H1 (cell line): ENCODE measurements around the gene NDUFV1. TPM values are rescaled to one million over a fixed set of nuclear protein-coding genes. Genes with fewer than 3 reads are reported as not detected.

Source experiments
- CTCF ChIA-PET: fragments of 300-600 bp; sonication (Branson Sonifier 250); formaldehyde crosslinking; loops from one replicate; lab custom pipeline; 2021; ENCODE audit not compliant: partially characterized antibody; lab: Charles Lee
- POLR2A ChIA-PET: fragments of 300-600 bp; sonication (Branson Sonifier 250); formaldehyde crosslinking; loops from one replicate; lab custom pipeline; 2021; ENCODE audit warnings: inconsistent platforms; ENCODE audit not compliant: partially characterized antibody; lab: Charles Lee
- DNase-seq, 2 experiments: peaks; one replicate each; pipeline versions ENCODE4 v3.0.0 to v3.0.0-alpha.2; 2010 to 2022; ENCODE audit warnings: low spot score in 2 of 2, low read depth in 1 of 2, mixed read lengths in 1 of 2
- FAIRE-seq: peaks from 2 replicates; lab custom pipeline; 2011; peaks lifted over from hg19 to GRCh38; lab: Jason Lieb, UNC
- H2AFZ ChIP-seq: 2 replicates; pipeline ENCODE4 v1.8.1; 2012; ENCODE audit warnings: low read length, inconsistent platforms
- H2AK5ac ChIP-seq: 2 replicates; pipeline ENCODE4 v1.6.1; 2013; ENCODE audit warnings: low read depth, low read length
- H2BK120ac ChIP-seq: replicated peaks from 2 replicates; pipeline ENCODE3; 2013; ENCODE audit warnings: low read depth, low read length, inconsistent platforms
- H2BK12ac ChIP-seq: 2 replicates; pipeline ENCODE4 v1.6.1; 2013; ENCODE audit warnings: low read depth, low read length
- H2BK15ac ChIP-seq: 2 replicates; pipeline ENCODE4 v1.6.1; 2013; ENCODE audit warnings: low read length
- H2BK20ac ChIP-seq: 2 replicates; pipeline ENCODE4 v1.6.1; 2013; ENCODE audit warnings: low read length
- H2BK5ac ChIP-seq: 2 replicates; pipeline ENCODE4 v1.6.1; 2013; ENCODE audit warnings: low read depth, low read length
- H3K14ac ChIP-seq: 2 replicates; pipeline ENCODE4 v1.6.1; 2013; ENCODE audit warnings: inconsistent platforms; ENCODE audit not compliant: insufficient read length
- H3K18ac ChIP-seq: 2 replicates; pipeline ENCODE4 v1.6.1; 2013; ENCODE audit warnings: low read length; ENCODE audit errors: extremely low read depth
- H3K23ac ChIP-seq: 2 replicates; pipeline ENCODE4 v1.6.1; 2013; ENCODE audit warnings: inconsistent platforms; ENCODE audit not compliant: insufficient read length
- H3K23me2 ChIP-seq: 2 replicates; pipeline ENCODE4 v1.6.1; 2013; ENCODE audit warnings: low read depth, low read length
- H3K27ac ChIP-seq: 2 replicates; pipeline ENCODE4 v1.6.1; 2011; ENCODE audit warnings: low read depth, low read length, inconsistent platforms
- H3K27me3 ChIP-seq, 4 experiments: replicated peaks in 1 of 4; 1 replicate in 1 of 4; 2 replicates in 3 of 4; pipeline versions ENCODE4 v1.6.1 to v1.8.1; 2011 to 2013; ENCODE audit warnings: low read length in 3 of 4, mild to moderate bottlenecking in 3 of 4, inconsistent platforms in 2 of 4, mixed read lengths in 2 of 4, moderate library complexity in 1 of 4; ENCODE audit not compliant: control insufficient read depth in 3 of 4, insufficient read depth in 3 of 4; ENCODE audit errors: extremely low read depth in 1 of 4
- H3K36me3 ChIP-seq, 4 experiments: 2 replicates each; pipeline versions ENCODE4 v1.6.1 to v1.8.1; 2011 to 2013; ENCODE audit warnings: mild to moderate bottlenecking in 4 of 4, low read length in 3 of 4, moderate library complexity in 2 of 4, control low read depth in 1 of 4, inconsistent platforms in 1 of 4; ENCODE audit not compliant: insufficient read depth in 4 of 4, control insufficient read depth in 2 of 4
- H3K4ac ChIP-seq: replicated peaks from 2 replicates; pipeline ENCODE3; 2013; ENCODE audit warnings: low read length, low read depth, mixed read lengths, inconsistent platforms; ENCODE audit not compliant: insufficient read length
- H3K4me1 ChIP-seq, 4 experiments: replicated peaks in 1 of 4; 1 replicate in 1 of 4; 2 replicates in 3 of 4; pipeline versions ENCODE4 v1.6.1 to v1.8.1; 2011 to 2013; ENCODE audit warnings: low read length in 3 of 4, inconsistent platforms in 2 of 4, mixed read lengths in 1 of 4; ENCODE audit not compliant: insufficient read depth in 4 of 4, control insufficient read depth in 3 of 4
- H3K4me2 ChIP-seq, 2 experiments: 2 replicates each; pipeline versions ENCODE4 v1.6.1 to v1.8.1; 2011 to 2013; ENCODE audit warnings: low read depth in 2 of 2, low read length in 2 of 2, control low read depth in 1 of 2, inconsistent platforms in 1 of 2, mild to moderate bottlenecking in 1 of 2; ENCODE audit not compliant: insufficient read depth in 1 of 2
- H3K4me3 ChIP-seq, 4 experiments: fragments of 200-600, 300-600 bp in 1 of 4; sonication (generic), shearing (Covaris generic), sonication (Bioruptor Twin) in 1 of 4; 2 replicates each; pipeline versions ENCODE4 v1.5.1 to v1.8.1; 2011 to 2016; ENCODE audit warnings: low read length in 4 of 4, low read depth in 3 of 4, control low read depth in 2 of 4, inconsistent platforms in 2 of 4, mild to moderate bottlenecking in 2 of 4, mixed read lengths in 1 of 4, moderate library complexity in 1 of 4; ENCODE audit not compliant: insufficient read depth in 2 of 4; ENCODE audit errors: extremely low read depth in 1 of 4
- H3K56ac ChIP-seq: replicated peaks from 2 replicates; pipeline ENCODE3; 2013; ENCODE audit warnings: low read depth, mild to moderate bottlenecking, mixed read lengths, low read length, inconsistent platforms; ENCODE audit not compliant: insufficient read length
- H3K79me1 ChIP-seq: 2 replicates; pipeline ENCODE4 v1.6.1; 2013; ENCODE audit warnings: low read depth, low read length, control low read depth
- H3K79me2 ChIP-seq, 2 experiments: 2 replicates each; pipeline versions ENCODE4 v1.6.1 to v1.8.1; 2012 to 2013; ENCODE audit warnings: low read length in 2 of 2, mild to moderate bottlenecking in 2 of 2, inconsistent platforms in 1 of 2; ENCODE audit not compliant: insufficient read depth in 2 of 2, control insufficient read depth in 1 of 2
- H3K9ac ChIP-seq, 4 experiments: replicated peaks in 1 of 4; 1 replicate in 1 of 4; 2 replicates in 3 of 4; pipeline versions ENCODE4 v1.6.1 to v1.8.1; 2011 to 2013; ENCODE audit warnings: low read depth in 3 of 4, low read length in 3 of 4, control low read depth in 2 of 4, mild to moderate bottlenecking in 2 of 4, moderate library complexity in 2 of 4, inconsistent platforms in 1 of 4; ENCODE audit errors: extremely low read depth in 1 of 4
- H3K9me3 ChIP-seq, 2 experiments: 2 replicates each; pipeline versions ENCODE4 v1.6.1 to v1.8.1; 2012 to 2013; ENCODE audit warnings: mild to moderate bottlenecking in 2 of 2, moderate library complexity in 2 of 2, control low read depth in 1 of 2, inconsistent platforms in 1 of 2, low read depth in 1 of 2, low read length in 1 of 2, mixed read lengths in 1 of 2; ENCODE audit not compliant: insufficient read depth in 2 of 2
- H4K20me1 ChIP-seq, 2 experiments: replicated peaks in 1 of 2; 2 replicates each; pipeline versions ENCODE3 to v1.8.1; 2011 to 2013; ENCODE audit warnings: inconsistent platforms in 2 of 2, low read length in 2 of 2, mild to moderate bottlenecking in 1 of 2; ENCODE audit not compliant: insufficient read depth in 2 of 2, control insufficient read depth in 1 of 2
- H4K5ac ChIP-seq: 2 replicates; pipeline ENCODE4 v1.6.1; 2013; ENCODE audit warnings: low read length, low read depth, mixed read lengths, inconsistent platforms; ENCODE audit not compliant: insufficient read length
- H4K8ac ChIP-seq: 2 replicates; pipeline ENCODE4 v1.8.0; 2013; ENCODE audit warnings: mild to moderate bottlenecking, moderate library complexity, low read length, inconsistent platforms; ENCODE audit not compliant: insufficient read depth; ENCODE audit errors: extremely low read depth
- H4K91ac ChIP-seq: replicated peaks from 2 replicates; pipeline ENCODE3; 2013; ENCODE audit warnings: low read length, mixed read lengths, inconsistent platforms; ENCODE audit not compliant: insufficient read length
- BACH1 ChIP-seq: IDR thresholded peaks from 2 replicates; pipeline ENCODE4 v1.6.1; 2012; ENCODE audit warnings: low read length, improper control_type of control experiment
- MAFK ChIP-seq: IDR thresholded peaks from 2 replicates; pipeline ENCODE4 v1.6.1; 2012; ENCODE audit warnings: low read depth, mild to moderate bottlenecking, improper control_type of control experiment, low read length
- WGBS, 2 experiments: shearing (Covaris generic) in 1 of 2; methylation state at CpG; one replicate each; pipeline versions ENCODE4 v1.1.6 to v1.1.7; 2013 to 2015; ENCODE audit warnings: low lambda C conversion rate in 2 of 2, mixed read lengths in 2 of 2, inconsistent platforms in 1 of 2, low coverage in 1 of 2, missing lambda C conversion rate in 1 of 2; ENCODE audit not compliant: insufficient replicate concordance in 2 of 2, insufficient coverage in 1 of 2, insufficient read length in 1 of 2; ENCODE audit errors: extremely low coverage in 1 of 2, missing lambda C conversion rate in 1 of 2; 5-methylcytosine and 5-hydroxymethylcytosine counted together
- polyA plus RNA-seq, 7 experiments: library from polyadenylated mRNA; depleted of rRNA in 3 of 7; stranded (reverse) in 5 of 7; unstranded in 2 of 7; fragments of >200 nt in 5 of 7; fragments of 200-250 nt in 2 of 7; gene quantifications; 1 replicate in 5 of 7; 2 replicates in 1 of 7; 4 replicates in 1 of 7; pipeline versions ENCODE4 v1.2.1 to v1.2.3, GENCODE V29; 2011 to 2013; ENCODE audit warnings: missing spikeins in 2 of 7, mixed read lengths in 2 of 7
- total RNA-seq: library from RNA; stranded (reverse); fragmentation: NEBNext Ultra II Directional; extraction: Animal tissue kit (Norgen Biotek cat#: 25700); gene quantifications from 2 replicates; pipeline ENCODE4 v1.2.1, GENCODE V29; 2021

The NDUFV1 gene
- total and polyA plus RNA-seq, 2 of the 8 experiments (the other 6 are each of a cell fraction or from before 2014, with no cell fraction given): 125 to 131 TPM

GRCh38 chr11:67627812-67628624, 21.3 kb downstream of the NDUFV1 start:
- Histone ChIP-seq H3K23ac (no peak overlapping the region), H2BK15ac (0 out of 2 replicates have a peak overlapping the region, but pooled peaks have one; percentile 32), H3K18ac (0 out of 2 replicates have a peak overlapping the region, but pooled peaks have one; percentile 25), H3K27ac (peak overlapping the region; percentile 48; the same call in 1 of the 2 replicates), H3K23me2 (peaks cover 2% of the 10 kb centered on the region; the same call in 1 of the 2 replicates), H3K79me2 (no peaks in the 10 kb centered on the region; a peak in 1 of 4 replicates), H2BK20ac (no peak overlapping the region), H3K4me2 (0 out of 4 replicates have a peak overlapping the region, but pooled peaks of 1 of the 2 experiments have one; percentile 92), H3K9ac (no peak overlapping the region; a peak in 1 of 7 replicates), H4K20me1 (no peaks in the 10 kb centered on the region), H4K8ac (no peak overlapping the region), H3K4me3 (no peak overlapping the region), H2AFZ (no peak overlapping the region), H3K36me3 (peaks cover 0 to 7% (median 0%) of the 10 kb centered on the region in 4 experiments; a peak in 1 of 8 replicates), H3K27me3 (no peaks in the 10 kb centered on the region), H2BK120ac (no peak overlapping the region), H3K4me1 (peaks cover 0 to 25% (median 18%) of the 10 kb centered on the region in 4 experiments; a peak in 6 of 7 replicates), H3K9me3 (no peaks in the 10 kb centered on the region), H3K14ac (no peak overlapping the region), H3K4ac (no peak overlapping the region), H3K56ac (no peak overlapping the region), H2BK5ac (peak overlapping the region; percentile 20; the same call in 1 of the 2 replicates), H3K79me1 (no peaks in the 10 kb centered on the region), H2AK5ac (0 out of 2 replicates have a peak overlapping the region, but pooled peaks have one; percentile 4), H4K91ac (peak overlapping the region; percentile 85), H4K5ac (peak overlapping the region; percentile 44), H2BK12ac (0 out of 2 replicates have a peak overlapping the region, but pooled peaks have one; percentile 18)
- FAIRE-seq: no peak
- ChIA-PET POLR2A (interaction anchor here (0.7 to 11.7 kb wide), 14 partner anchors 11 to 160 kb away, joined by 3 to 194 read pairs (median 4); partner anchors contain the start of genes GSTP1 and TBX10), CTCF (interaction anchor here (0.6 to 10.1 kb wide), 16 partner anchors 8 to 470 kb away, joined by 3 to 117 read pairs (median 4); partner anchors contain the start of genes ACY3 and TBX10)
- no peak for DNase-seq
- WGBS, 2 experiments: 81% methylated on average over 15 of the region's 15 CpGs; no CpG with 5 or more reads in 1 of the 2 experiments
- no peak for TF ChIP-seq MAFK
- no peak for TF ChIP-seq BACH1
